Right lung (tissue), 5 donors: ENCODE measurements around the gene SORCS1. TPM values are rescaled to one million over a fixed set of nuclear protein-coding genes. Genes with fewer than 3 reads are reported as not detected.
A peak's percentile ranks its signal among the peaks of the same experiment; 100 is the strongest.

ENCODE experiments used
- DNase-seq, 2 donors: peaks; one replicate each; pipeline ENCODE4 v3.0.0-alpha.2; 2013
- polyA plus RNA-seq, 5 donors: library from polyadenylated mRNA; unstranded; fragments of 120-200 nt; gene quantifications; one replicate each; pipeline versions ENCODE4 v1.2.1 to v1.2.3, GENCODE V29; 2013; ENCODE audit warnings: inconsistent platforms in 1 of 5, low replicate concordance in 1 of 5; ENCODE audit not compliant: insufficient read length in 5 of 5, insufficient read depth in 1 of 5

SORCS1 gene
- polyA plus RNA-seq, 5 donors, result 0.18 to 0.33 (median 0.24) TPM

DNA sequence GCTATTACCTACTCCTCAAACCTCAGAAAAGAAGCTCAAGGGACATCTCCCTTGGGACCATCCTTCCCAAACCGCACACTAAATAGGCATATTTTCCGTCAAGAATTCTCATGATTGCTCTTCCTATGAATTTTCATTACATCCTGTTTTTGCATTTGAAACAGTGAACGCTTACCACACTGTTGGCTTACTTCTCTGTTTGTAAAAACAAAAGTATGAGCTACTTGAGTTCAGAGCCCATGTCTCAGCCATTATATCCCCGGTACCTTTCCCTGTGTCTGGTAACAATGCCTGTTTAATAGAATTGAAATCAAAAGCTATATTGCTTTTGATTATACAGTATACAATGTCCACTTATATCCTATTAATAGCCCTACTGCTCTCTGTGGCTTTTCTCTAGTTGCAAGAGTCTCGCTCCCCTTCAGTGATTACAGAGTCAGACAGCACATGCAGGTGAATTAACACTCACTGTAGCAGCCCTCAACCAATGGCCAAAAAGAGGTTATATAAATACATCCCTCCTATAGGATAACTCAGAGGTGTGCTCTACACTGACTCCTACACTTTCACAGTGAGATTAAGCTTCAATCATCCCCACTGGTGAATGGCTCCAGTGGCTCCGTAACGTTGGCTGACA, 264.4 kb downstream of the SORCS1 start:
- DNase-seq, result no peak

DNA sequence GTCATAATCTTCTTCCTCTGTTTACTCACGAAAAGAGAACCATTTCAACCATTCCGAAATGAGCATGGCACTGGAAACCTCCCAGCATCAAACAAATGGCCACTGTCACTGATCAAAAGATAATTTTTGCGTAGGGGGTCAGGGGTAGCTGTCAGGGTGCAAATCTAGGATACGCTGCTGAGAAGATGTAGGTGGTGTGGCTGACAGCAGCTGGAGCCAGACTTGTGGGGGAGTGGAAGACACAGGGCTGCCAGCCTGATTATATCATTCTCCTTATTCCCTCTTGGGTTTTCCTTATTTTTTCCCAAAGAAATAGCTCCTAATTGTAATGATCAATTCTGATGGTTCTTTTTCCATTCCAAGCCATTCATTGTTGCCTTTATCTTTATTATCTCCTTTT, 266.1 kb downstream of the SORCS1 start:
- no peak for DNase-seq

DNA sequence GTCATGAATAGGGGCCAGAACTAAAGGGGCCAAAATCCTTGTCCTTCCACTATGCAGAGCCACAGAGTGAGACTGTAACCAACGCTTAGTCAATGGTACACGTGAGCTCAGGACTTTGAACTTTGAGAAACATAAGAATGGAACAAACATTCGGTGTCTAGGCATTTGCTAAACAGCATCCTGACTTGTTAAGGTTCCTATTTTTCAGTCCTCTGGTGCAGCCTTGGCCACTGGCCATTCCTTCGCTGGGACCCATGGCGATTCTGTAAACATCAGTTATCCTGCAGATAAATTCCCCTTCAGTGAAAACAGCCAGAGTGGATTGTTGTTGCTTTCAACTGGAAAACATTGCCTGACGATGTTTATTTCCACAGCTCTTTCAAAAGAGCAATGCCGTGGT, 266.8 kb downstream of the SORCS1 start:
- DNase-seq, result peak; percentile 31 to 53

DNA sequence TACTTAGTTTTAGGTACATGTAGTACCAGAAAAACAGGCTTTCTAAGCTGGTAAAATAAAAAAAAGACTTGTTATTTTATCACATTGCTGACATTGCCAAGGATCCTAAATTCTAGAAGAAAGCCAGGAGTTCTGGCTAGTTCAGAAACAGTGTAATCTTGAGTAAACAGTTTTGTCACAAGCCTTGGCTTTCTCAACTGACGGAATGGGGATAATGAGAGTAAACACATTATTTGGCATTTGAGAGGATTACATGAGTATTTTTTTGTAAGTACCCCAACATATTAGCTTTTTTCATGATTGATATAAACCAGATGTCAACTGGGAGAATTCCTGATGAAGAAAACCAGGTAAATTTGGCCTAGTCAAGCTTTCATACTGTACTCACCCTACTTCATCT, 269.8 kb downstream of the SORCS1 start:
- DNase-seq, result peak; percentile 47 to 63

GRCh38 chr10:106877574-106877973, 286.9 kb downstream of the SORCS1 start:
- DNase-seq, result no peak

DNA sequence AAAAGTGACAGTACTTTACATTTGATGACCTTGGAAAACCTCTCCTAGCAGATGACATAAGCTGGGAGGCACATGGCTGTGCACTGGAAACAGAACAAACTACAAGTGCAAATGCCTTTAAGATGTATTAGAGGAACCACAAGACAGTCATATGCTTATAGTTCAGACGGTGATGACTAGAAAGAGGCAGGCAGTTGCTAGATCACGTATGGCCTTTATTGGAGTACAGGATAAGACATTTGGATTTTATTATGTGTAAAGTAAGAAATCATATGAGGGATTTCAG, 290.0 kb downstream of the SORCS1 start:
- DNase-seq, result no peak

- no peak for DNase-seq
Measured at GRCh38 chr10:106873770-106874603, 290.5 kb downstream of the SORCS1 start.

DNA sequence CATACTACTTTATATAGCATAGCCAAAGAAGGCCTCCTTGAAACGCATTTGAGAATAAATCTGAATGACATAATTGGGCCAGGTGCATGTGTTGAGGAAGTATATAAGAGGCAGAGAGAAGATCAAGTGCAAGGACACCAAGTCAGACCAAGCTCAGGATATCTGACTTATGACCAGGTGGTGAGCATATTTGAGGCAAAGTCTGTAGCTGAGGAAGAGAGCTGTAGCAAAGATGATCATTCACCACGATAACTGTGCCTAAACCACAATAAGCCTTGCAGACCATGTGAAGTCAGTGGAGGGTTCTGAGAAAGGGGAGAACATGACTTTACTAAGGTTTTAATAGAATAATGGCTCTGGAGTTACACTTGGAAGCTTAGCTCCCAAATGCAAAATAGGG, 292.3 kb downstream of the SORCS1 start:
- no peak for DNase-seq

GRCh38 chr10:106866244-106866845, 298.2 kb downstream of the SORCS1 start:
- DNase-seq, result no peak

DNA sequence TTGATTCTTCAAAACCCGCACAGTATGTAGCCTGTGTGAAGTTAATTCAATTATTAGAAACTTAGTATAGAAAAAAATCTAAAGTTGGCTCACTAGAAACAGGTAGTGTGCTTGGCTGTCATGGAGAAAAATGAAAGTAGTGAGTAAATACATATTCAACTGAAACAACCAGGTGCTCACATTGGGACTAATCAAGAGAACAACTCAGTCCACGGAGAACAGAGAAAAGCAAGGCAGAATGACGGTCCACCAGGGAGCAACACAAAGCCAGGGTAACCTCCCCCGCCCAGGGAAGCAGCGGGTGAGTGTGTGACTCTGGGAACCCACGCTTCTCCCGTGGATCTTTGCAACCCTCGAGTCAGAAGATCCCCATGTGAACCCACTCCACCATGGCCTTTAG, 300.5 kb downstream of the SORCS1 start:
- DNase-seq, result no peak

GRCh38 chr10:106863549-106863948, 301.0 kb downstream of the SORCS1 start:
- DNase-seq, result no peak

DNA sequence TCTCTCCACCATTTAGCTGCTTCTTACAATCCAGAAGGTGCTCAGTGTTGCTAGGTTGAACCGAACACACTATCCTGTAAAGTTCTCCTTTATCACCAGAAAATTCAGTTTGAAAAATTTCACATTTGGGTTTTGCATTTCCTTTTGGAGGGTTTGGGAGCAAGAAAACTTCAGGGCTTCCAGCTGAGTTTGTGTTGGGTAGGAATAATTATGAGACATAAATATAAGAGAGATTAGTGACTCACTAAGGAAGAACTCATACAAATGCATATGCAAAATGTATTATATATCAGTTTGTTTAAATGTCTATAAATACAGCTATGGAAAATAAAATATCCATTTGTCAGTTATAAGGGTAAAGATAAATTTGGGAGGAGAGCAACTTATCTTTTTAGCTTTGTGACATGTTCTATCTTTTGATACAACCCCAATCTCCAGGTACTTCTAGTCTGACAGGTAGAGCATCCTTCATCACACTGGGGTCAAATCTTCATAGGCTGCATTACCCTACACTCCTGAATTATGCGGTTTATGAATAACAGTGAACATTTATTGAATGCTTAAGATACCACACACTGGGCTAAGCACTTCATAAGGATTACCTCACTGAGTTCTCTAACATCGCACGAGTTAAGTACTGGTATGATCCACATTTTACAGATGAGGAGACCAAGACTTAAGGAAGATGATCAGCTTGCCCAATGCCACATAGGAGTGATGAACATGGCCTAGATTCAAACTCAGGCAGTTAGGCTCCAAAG, 304.4 kb downstream of the SORCS1 start:
- no peak for DNase-seq

DNA sequence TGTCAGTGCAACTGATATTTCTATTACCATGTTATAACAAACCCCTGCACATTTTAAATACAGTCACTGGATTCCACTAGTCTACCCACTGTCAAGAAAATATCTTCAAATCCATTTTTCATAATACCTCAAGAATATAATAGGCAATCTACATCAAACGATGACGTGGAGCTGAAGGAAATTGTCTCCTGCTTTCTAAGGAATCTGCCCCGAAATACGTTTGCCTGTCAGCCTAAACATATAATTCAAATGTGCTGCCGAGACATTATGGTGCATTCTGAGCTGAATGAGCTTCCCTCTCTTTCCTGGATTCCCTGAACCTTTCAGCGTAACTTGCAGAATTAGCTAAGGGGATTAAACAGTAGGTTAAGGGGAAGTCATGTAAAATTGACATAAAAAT, 306.8 kb downstream of the SORCS1 start:
- DNase-seq, result no peak

- DNase-seq, result no peak
Measured at GRCh38 chr10:106857213-106857612, 307.3 kb downstream of the SORCS1 start.

DNA sequence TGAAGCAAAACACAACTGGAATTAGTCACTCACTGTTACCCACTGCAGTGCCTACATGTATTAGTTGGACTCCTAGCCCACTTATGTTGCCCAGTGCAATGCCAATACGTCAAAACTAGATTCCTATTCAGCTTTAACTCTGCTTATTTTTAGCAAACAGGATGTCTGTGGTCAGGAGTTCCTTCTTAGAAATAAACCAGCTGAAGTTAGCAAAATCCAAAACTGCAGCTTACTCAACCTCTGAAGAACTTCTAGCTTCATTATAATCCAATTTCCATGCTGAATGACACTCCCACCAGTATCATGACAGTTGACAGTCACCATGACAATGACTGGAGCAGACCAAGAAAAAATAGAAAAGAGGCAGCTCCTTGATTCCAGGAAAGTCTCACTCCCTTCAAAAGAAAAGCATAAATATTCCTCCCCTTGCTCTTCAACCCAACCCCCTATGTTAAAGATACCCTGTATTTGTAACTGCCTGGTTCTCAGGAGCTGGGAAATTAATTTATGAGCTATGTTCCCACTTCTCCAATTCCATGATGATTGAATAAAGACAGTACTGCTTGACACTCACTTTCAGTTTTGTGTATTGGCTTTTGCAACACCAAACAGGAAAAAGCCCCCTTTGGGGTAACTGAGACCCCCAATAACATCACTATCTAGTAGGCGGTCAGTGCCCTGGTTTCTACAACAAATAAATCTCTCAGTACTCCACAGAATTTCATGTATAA, 327.4 kb downstream of the SORCS1 start:
- DNase-seq, result no peak

GRCh38 chr10:106832846-106833245, 331.7 kb downstream of the SORCS1 start:
- no peak for DNase-seq

GRCh38 chr10:106830471-106830870, 334.0 kb downstream of the SORCS1 start:
- no peak for DNase-seq

- no peak for DNase-seq
Measured at GRCh38 chr10:106830006-106830405, 334.5 kb downstream of the SORCS1 start.

DNA sequence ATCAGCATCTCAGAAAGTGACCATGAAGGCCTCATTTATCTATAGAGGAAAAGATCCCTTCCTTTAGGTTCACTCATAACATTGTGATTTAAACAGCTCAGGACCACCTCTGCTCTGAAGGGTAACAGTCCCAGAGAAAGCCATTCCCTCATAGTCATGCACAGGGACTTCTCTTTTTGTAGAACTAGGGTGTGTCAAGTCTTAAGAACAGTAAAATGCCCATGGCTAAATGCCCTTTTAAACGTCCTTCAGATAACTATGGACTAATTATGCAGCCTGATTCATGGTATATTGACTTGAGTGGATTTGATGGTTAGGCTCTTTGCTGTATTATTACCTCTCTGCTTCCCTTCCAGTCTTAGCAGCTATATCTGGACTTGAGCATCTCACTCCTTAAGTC, 337.8 kb downstream of the SORCS1 start:
- DNase-seq, result no peak

GRCh38 chr10:106825576-106826364, 338.7 kb downstream of the SORCS1 start:
- DNase-seq, result peak in 1 of 2 donors; percentile 15

- no peak for DNase-seq
Measured at GRCh38 chr10:106820579-106820978, 343.9 kb downstream of the SORCS1 start.
